ENCODE measurements around the gene RGSL1.

Gene RGSL1

GRCh38 chr1:182584746-182585145, 134.8 kb downstream of the RGSL1 start:
- no peak for TF ChIP-seq CTCF (conservative IDR thresholded peaks at IDR 0.05; ENCODE audit: low read depth, low read length)
- DNase-seq (ENCODE audit: low read depth) = no peak
- H3K4me3 ChIP-seq (ENCODE audit: low read depth, low read length) = no peak overlapping the region

GRCh38 chr1:182586380-182586779, 136.4 kb downstream of the RGSL1 start:
- TF ChIP-seq CTCF (conservative IDR thresholded peaks at IDR 0.05; ENCODE audit: low read depth, low read length) = no peak
- DNase-seq (ENCODE audit: low read depth) = no peak
- no peak overlapping the region for H3K4me3 ChIP-seq (ENCODE audit: low read depth, low read length)

- TF ChIP-seq CTCF (conservative IDR thresholded peaks at IDR 0.05; ENCODE audit: low read depth, low read length) = no peak
- DNase-seq (ENCODE audit: low read depth) = no peak
- no peak overlapping the region for H3K4me3 ChIP-seq (ENCODE audit: low read depth, low read length)
Measured at GRCh38 chr1:182587093-182587492, 137.1 kb downstream of the RGSL1 start.

GRCh38 chr1:182587666-182588499, 137.9 kb downstream of the RGSL1 start:
- peak overlapping the region; percentile 73 for H3K4me3 ChIP-seq (ENCODE audit: low read depth, low read length)
- no peak for DNase-seq (ENCODE audit: low read depth)
- no peak for TF ChIP-seq CTCF (conservative IDR thresholded peaks at IDR 0.05; ENCODE audit: low read depth, low read length)

- TF ChIP-seq CTCF (conservative IDR thresholded peaks at IDR 0.05; ENCODE audit: low read depth, low read length) = no peak
- peak; percentile 77 for DNase-seq (ENCODE audit: low read depth)
Measured at GRCh38 chr1:182588500-182589396, 138.8 kb downstream of the RGSL1 start, which contains the start of gene RNASEL. Gene RNASEL (minus strand): TSS chr1:182589256. CDS start chr1:182586806, 2,450 bp downstream.

GRCh38 chr1:182589520-182589919, 139.6 kb downstream of the RGSL1 start:
- H3K4me3 ChIP-seq (ENCODE audit: low read depth, low read length) = no peak overlapping the region
- no peak for DNase-seq (ENCODE audit: low read depth)
- TF ChIP-seq CTCF (conservative IDR thresholded peaks at IDR 0.05; ENCODE audit: low read depth, low read length) = no peak

More at GRCh38 chr1:182588500-182589396, 138.8 kb downstream of the RGSL1 start, which contains the start of gene RNASEL:
- H3K4me3 ChIP-seq (ENCODE audit: low read depth, low read length) = peak within 1 kb of the TSS; percentile 73
